HG02970 (cell line): ENCODE data around the gene ST6GALNAC3.

Source experiments
- ATAC-seq: cut with Tn5 transposase; IDR thresholded peaks from one replicate; pipeline ENCODE4 v1.9.1; 2021; ENCODE audit warnings: mild to moderate bottlenecking, moderate library complexity, moderate number of reproducible peaks; ENCODE audit not compliant: unreplicated experiment, low FRiP score

The ST6GALNAC3 gene

GRCh38 chr1:76591963-76592362, 517.4 kb downstream of the ST6GALNAC3 start:
- no peak for ATAC-seq

- no peak for ATAC-seq
These were observed 518.6 kb downstream of the ST6GALNAC3 start for GRCh38 chr1:76593141-76593540.

GRCh38 chr1:76593618-76594017, 519.1 kb downstream of the ST6GALNAC3 start:
- ATAC-seq: no peak

- ATAC-seq: no peak
These were observed 520.5 kb downstream of the ST6GALNAC3 start for GRCh38 chr1:76595024-76595423.

GRCh38 chr1:76601465-76601864, 526.9 kb downstream of the ST6GALNAC3 start:
- ATAC-seq: no peak

- no peak for ATAC-seq
These were observed 533.2 kb downstream of the ST6GALNAC3 start for GRCh38 chr1:76607717-76608116.

- no peak for ATAC-seq
These were observed 537.4 kb downstream of the ST6GALNAC3 start for GRCh38 chr1:76611770-76612445.

GRCh38 chr1:76613886-76614285, 539.3 kb downstream of the ST6GALNAC3 start:
- no peak for ATAC-seq

- ATAC-seq: no peak
These were observed 540.9 kb downstream of the ST6GALNAC3 start for GRCh38 chr1:76615253-76616035.

GRCh38 chr1:76620371-76620770, 545.8 kb downstream of the ST6GALNAC3 start:
- no peak for ATAC-seq

- ATAC-seq: no peak
These were observed 548.4 kb downstream of the ST6GALNAC3 start for GRCh38 chr1:76622774-76623528.

GRCh38 chr1:76625886-76626678, 551.5 kb downstream of the ST6GALNAC3 start:
- no peak for ATAC-seq

GRCh38 chr1:76627498-76627897, 553.0 kb downstream of the ST6GALNAC3 start:
- no peak for ATAC-seq

GRCh38 chr1:76627901-76628300, 553.4 kb downstream of the ST6GALNAC3 start:
- no peak for ATAC-seq

- ATAC-seq: no peak
These were observed 557.6 kb downstream of the ST6GALNAC3 start for GRCh38 chr1:76632136-76632535.

- ATAC-seq: no peak
These were observed 561.2 kb downstream of the ST6GALNAC3 start for GRCh38 chr1:76635784-76636183.

- ATAC-seq: no peak
These were observed 564.6 kb downstream of the ST6GALNAC3 start for GRCh38 chr1:76639181-76639580.

GRCh38 chr1:76640092-76640491, 565.5 kb downstream of the ST6GALNAC3 start:
- ATAC-seq: no peak

GRCh38 chr1:76640723-76641122, 566.2 kb downstream of the ST6GALNAC3 start:
- no peak for ATAC-seq

GRCh38 chr1:76644139-76644538, 569.6 kb downstream of the ST6GALNAC3 start:
- no peak for ATAC-seq
